ENCODE measurements around the gene NSUN3.

- TF ChIP-seq EP300 (IDR thresholded peaks at IDR 0.05) (no peak), CTCF (IDR thresholded peaks at IDR 0.05) (peak in 4 of 7 experiments; percentile 20 to 49 (median 39))
Observed at GRCh38 chr3:94036909-94037507, 25.9 kb upstream of the NSUN3 start.

All from stomach (tissue), 4 donors.